ENCODE data around the gene ALG14. TPM values are rescaled to one million over a fixed set of nuclear protein-coding genes. Genes with fewer than 3 reads are reported as not detected.

Gene ALG14
- total and polyA plus RNA-seq, 11 donors, result 0.56 to 4.7 (median 3.2) TPM

GRCh38 chr1:95073446-95073845, 695 bp upstream of the ALG14 start:
- no peaks in the 10 kb centered on the region for H3K9me3 ChIP-seq
- peak overlapping the region; percentile 85 to 98 (median 93) for H3K27ac ChIP-seq
- intact Hi-C loops (cut with DNase I), result loop anchor here in 7 of 10 donors (2.0 to 5.0 kb wide), 5 partner anchors 43 to 161 kb away; partner anchors contain the start of genes RWDD3 (in 5 of the 7) and TLCD4 (in 1 of the 7)
- peaks cover 0 to 6% (median 0%) of the 10 kb centered on the region in 9 donors for H3K36me3 ChIP-seq
- WGBS, 4 donors, result 14 to 27% (median 21%) methylated on average over 3 of the region's 3 CpGs
- peak overlapping the region; percentile 65 to 90 (median 69) for H3K4me3 ChIP-seq
- H3K4me1 ChIP-seq, result peaks cover 0 to 17% (median 8%) of the 10 kb centered on the region in 12 donors
- H3K27me3 ChIP-seq, result peaks cover 0 to 4% (median 0%) of the 10 kb centered on the region in 9 donors
- DNase-seq (no peak), ATAC-seq (no peak)
- no peak for TF ChIP-seq CTCF (IDR thresholded peaks at IDR 0.05)
- TF ChIP-seq POLR2A (IDR thresholded peaks at IDR 0.05), result no peak

GRCh38 chr1:95072117-95072516, 634 bp downstream of the ALG14 start:
- intact Hi-C loops (cut with DNase I), result loop anchor here in 7 of 10 donors (2.0 to 5.0 kb wide), 5 partner anchors 45 to 163 kb away; partner anchors contain the start of genes RWDD3 (in 5 of the 7) and TLCD4 (in 1 of the 7)
- ATAC-seq (no peak), DNase-seq (no peak)
- Histone ChIP-seq H3K4me1 (peaks cover 0 to 17% (median 8%) of the 10 kb centered on the region in 12 donors), H3K36me3 (peaks cover 0 to 6% (median 0%) of the 10 kb centered on the region in 9 donors), H3K27ac (peak overlapping the region; percentile 85 to 98 (median 93)), H3K27me3 (no peaks in the 10 kb centered on the region), H3K4me3 (peak overlapping the region; percentile 65 to 90 (median 69)), H3K9me3 (no peaks in the 10 kb centered on the region)
- TF ChIP-seq POLR2A (IDR thresholded peaks at IDR 0.05), result no peak
- WGBS, 4 donors, result 8 to 11% (median 9%) methylated on average over 7 of the region's 7 CpGs

GRCh38 chr1:95071539-95071938, 1.2 kb downstream of the ALG14 start:
- peak overlapping the region in 4 of 12 donors; percentile 90 to 94 (median 93) for H3K27ac ChIP-seq
- ATAC-seq (no peak), DNase-seq (no peak)
- no peaks in the 10 kb centered on the region for H3K9me3 ChIP-seq
- TF ChIP-seq POLR2A (IDR thresholded peaks at IDR 0.05), result no peak
- no peak for TF ChIP-seq CTCF (IDR thresholded peaks at IDR 0.05)
- intact Hi-C loops (cut with DNase I), result loop anchor here in 1 of 10 donors (5.0 kb wide), 1 partner anchor 161 kb away; the partner anchor contains the start of gene RWDD3
- H3K36me3 ChIP-seq, result peaks cover 0 to 6% (median 0%) of the 10 kb centered on the region in 9 donors
- peak overlapping the region in 8 of 12 donors; percentile 65 to 77 (median 68) for H3K4me3 ChIP-seq
- H3K4me1 ChIP-seq, result peaks cover 0 to 17% (median 8%) of the 10 kb centered on the region in 12 donors
- WGBS, 4 donors, result 71 to 80% (median 78%) methylated on average over 2 of the region's 2 CpGs
- no peaks in the 10 kb centered on the region for H3K27me3 ChIP-seq

GRCh38 chr1:95069710-95070093, 3.0 kb downstream of the ALG14 start:
- TF ChIP-seq POLR2A (IDR thresholded peaks at IDR 0.05) (no peak), CTCF (IDR thresholded peaks at IDR 0.05) (no peak)
- ATAC-seq (no peak), DNase-seq (no peak)
- intact Hi-C loops (cut with DNase I), result loop anchor here in 1 of 10 donors (5.0 kb wide), 1 partner anchor 163 kb away; the partner anchor contains the start of gene RWDD3
- Histone ChIP-seq H3K36me3 (peaks cover 0 to 13% (median under 1%) of the 10 kb centered on the region in 9 donors), H3K27me3 (no peaks in the 10 kb centered on the region), H3K4me3 (no peak overlapping the region), H3K9me3 (no peaks in the 10 kb centered on the region), H3K27ac (no peak overlapping the region), H3K4me1 (peaks cover 0 to 17% (median 8%) of the 10 kb centered on the region in 12 donors)
- WGBS, 4 donors, result 89 to 95% (median 94%) methylated on average over 5 of the region's 5 CpGs
